ENCODE results near the gene SOD2.

The SOD2 gene

GRCh38 chr6:159665868-159666635, 27.0 kb downstream of the SOD2 start:
- no peak for TF ChIP-seq CTCF (IDR thresholded peaks at IDR 0.05)

- TF ChIP-seq CTCF (IDR thresholded peaks at IDR 0.05) = no peak
These were observed 37.5 kb downstream of the SOD2 start for GRCh38 chr6:159655409-159655988.

- peak; percentile 40; the same call in 1 of the 2 replicates for TF ChIP-seq CTCF (IDR thresholded peaks at IDR 0.05)
These were observed 38.5 kb downstream of the SOD2 start for GRCh38 chr6:159654483-159655098.

- TF ChIP-seq CTCF (IDR thresholded peaks at IDR 0.05) = no peak
These were observed 42.7 kb downstream of the SOD2 start for GRCh38 chr6:159650314-159650713.

GRCh38 chr6:159649441-159649840, 43.6 kb downstream of the SOD2 start:
- TF ChIP-seq CTCF (IDR thresholded peaks at IDR 0.05) = no peak

GRCh38 chr6:159646733-159647132, 46.3 kb downstream of the SOD2 start:
- no peak for TF ChIP-seq CTCF (IDR thresholded peaks at IDR 0.05)

- TF ChIP-seq CTCF (IDR thresholded peaks at IDR 0.05) = no peak
These were observed 46.9 kb downstream of the SOD2 start for GRCh38 chr6:159646116-159646515.
